ENCODE results near the gene SUSD2. TPM values are rescaled to one million over a fixed set of nuclear protein-coding genes. Genes with fewer than 3 reads are reported as not detected.

SUSD2 gene, protein sequence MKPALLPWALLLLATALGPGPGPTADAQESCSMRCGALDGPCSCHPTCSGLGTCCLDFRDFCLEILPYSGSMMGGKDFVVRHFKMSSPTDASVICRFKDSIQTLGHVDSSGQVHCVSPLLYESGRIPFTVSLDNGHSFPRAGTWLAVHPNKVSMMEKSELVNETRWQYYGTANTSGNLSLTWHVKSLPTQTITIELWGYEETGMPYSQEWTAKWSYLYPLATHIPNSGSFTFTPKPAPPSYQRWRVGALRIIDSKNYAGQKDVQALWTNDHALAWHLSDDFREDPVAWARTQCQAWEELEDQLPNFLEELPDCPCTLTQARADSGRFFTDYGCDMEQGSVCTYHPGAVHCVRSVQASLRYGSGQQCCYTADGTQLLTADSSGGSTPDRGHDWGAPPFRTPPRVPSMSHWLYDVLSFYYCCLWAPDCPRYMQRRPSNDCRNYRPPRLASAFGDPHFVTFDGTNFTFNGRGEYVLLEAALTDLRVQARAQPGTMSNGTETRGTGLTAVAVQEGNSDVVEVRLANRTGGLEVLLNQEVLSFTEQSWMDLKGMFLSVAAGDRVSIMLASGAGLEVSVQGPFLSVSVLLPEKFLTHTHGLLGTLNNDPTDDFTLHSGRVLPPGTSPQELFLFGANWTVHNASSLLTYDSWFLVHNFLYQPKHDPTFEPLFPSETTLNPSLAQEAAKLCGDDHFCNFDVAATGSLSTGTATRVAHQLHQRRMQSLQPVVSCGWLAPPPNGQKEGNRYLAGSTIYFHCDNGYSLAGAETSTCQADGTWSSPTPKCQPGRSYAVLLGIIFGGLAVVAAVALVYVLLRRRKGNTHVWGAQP
- total RNA-seq (2022; extraction: Qiagen RNA extraction; ENCODE audit: low read depth), result 49.2 to 65.0 TPM (median 59.3 TPM) in 5 replicates

DNA sequence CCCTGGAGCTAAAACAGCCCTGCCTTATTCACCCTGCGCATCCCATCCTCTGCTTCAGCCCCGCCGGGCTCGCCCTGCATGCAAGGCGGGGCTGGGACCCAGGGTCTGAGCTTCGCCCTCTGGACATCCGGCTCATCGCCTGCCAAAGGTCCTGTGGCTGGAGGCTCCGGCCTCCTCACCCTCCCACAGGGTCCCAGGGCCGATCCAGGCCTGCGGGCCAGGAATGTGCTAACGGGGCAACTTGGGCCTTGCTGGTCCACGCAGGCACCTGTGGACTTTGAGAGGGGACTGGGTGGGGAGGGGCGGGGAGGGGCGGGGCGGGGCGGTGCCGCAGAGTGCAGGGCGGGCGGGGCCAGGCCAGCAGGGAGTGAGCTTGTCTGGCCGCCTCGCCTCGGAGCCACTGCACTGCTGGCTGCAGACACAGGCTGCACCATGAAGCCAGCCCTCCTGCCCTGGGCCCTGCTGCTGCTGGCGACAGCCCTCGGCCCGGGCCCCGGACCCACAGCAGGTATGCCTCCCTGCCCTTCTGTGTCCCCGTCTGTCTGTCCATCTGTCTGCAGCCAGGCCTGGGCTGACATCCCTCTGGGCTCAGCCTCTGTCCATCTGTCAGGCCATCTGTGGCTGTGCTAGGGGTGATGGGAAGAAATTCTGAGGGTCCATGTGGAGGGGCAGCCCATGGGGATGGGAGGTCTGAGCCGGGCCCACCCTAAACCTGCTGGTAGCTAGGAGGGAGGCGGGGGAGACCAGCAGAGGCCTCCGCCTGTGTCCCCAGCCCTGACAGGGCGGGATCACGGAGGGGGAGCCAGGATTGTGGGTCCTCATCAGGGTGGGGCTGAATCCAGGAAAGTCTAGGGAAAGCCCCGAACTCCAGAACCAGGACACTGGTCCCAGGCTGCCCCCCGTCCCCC, at the start of gene SUSD2:
Gene SUSD2, plus strand, starts transcription at position 400 of the 908 bp plus-strand sequence. Its CDS starts 33 bp downstream, at position 433.

Other genes starting within 250 kb of the SUSD2 start
- 0.28 to 0.48 TPM (median 0.40 TPM) in 4 of 5 replicates, not detected in the other for gene GSTT2B, start 220.3 kb upstream of the SUSD2 start, total RNA-seq (2022; extraction: Qiagen RNA extraction; ENCODE audit: low read depth)
- 1.5 to 2.0 TPM (median 1.8 TPM) in 5 replicates for gene DDTL, start 214.6 kb upstream of the SUSD2 start, total RNA-seq (2022; extraction: Qiagen RNA extraction; ENCODE audit: low read depth)
- gene DDT, start 207.0 kb upstream of the SUSD2 start, total RNA-seq (2022; extraction: Qiagen RNA extraction; ENCODE audit: low read depth), result 108 to 167 TPM (median 151 TPM) in 5 replicates
- not detected in 5 replicates for gene GSTT2, start 201.4 kb upstream of the SUSD2 start, total RNA-seq (2022; extraction: Qiagen RNA extraction; ENCODE audit: low read depth)
- not detected in 5 replicates for gene GSTT4, start 176.0 kb upstream of the SUSD2 start, total RNA-seq (2022; extraction: Qiagen RNA extraction; ENCODE audit: low read depth)
- 15.3 to 24.3 TPM (median 21.2 TPM) in 5 replicates for gene CABIN1, start 170.2 kb upstream of the SUSD2 start, total RNA-seq (2022; extraction: Qiagen RNA extraction; ENCODE audit: low read depth)
- gene GGT5, start 63.6 kb downstream of the SUSD2 start, total RNA-seq (2022; extraction: Qiagen RNA extraction; ENCODE audit: low read depth), result 1.5 to 2.2 TPM (median 1.9 TPM) in 5 replicates
- 13.2 to 15.2 TPM (median 14.4 TPM) in 5 replicates for gene SPECC1L, start 89.3 kb downstream of the SUSD2 start, total RNA-seq (2022; extraction: Qiagen RNA extraction; ENCODE audit: low read depth)
- 0.88 to 1.0 TPM (median 0.94 TPM) in 5 replicates for gene ADORA2A, start 246.1 kb downstream of the SUSD2 start, total RNA-seq (2022; extraction: Qiagen RNA extraction; ENCODE audit: low read depth)